SK-N-SH (cell line): ENCODE results near the gene DDIT4. TPM values are rescaled to one million over a fixed set of nuclear protein-coding genes. Genes with fewer than 3 reads are reported as not detected.
A peak's percentile ranks its signal among the peaks of the same experiment; 100 is the strongest.

Experiments used
- EZH2phosphoT487 ChIP-seq: fragments of 200-600 bp; sonication (generic); IDR thresholded peaks from 2 replicates; pipeline ENCODE4 v1.6.1; 2017; ENCODE audit warnings: low read depth, mixed run types, mild to moderate bottlenecking, antibody characterized with exemption, moderate library complexity, borderline replicate concordance
- GATA2 ChIP-seq: sonication (generic); formaldehyde crosslinking; IDR thresholded peaks from 2 replicates; pipeline ENCODE4 v1.5.0; 2020; ENCODE audit warnings: mild to moderate bottlenecking, missing genetic modification reagents
- JUND ChIP-seq: IDR thresholded peaks from 2 replicates; pipeline ENCODE4 v1.4.0; 2012
- NRF1 ChIP-seq: IDR thresholded peaks from 2 replicates; pipeline ENCODE4 v1.6.1; 2012; ENCODE audit warnings: low read depth, mild to moderate bottlenecking, low read length
- POLR2AphosphoS5 ChIP-seq: IDR thresholded peaks from 2 replicates; pipeline ENCODE4 v1.6.1; 2012; ENCODE audit warnings: low read depth, low read length
- RAD21 ChIP-seq: IDR thresholded peaks from 2 replicates; pipeline ENCODE4 v1.6.1; 2012; ENCODE audit warnings: mild to moderate bottlenecking, low read length
- RCOR1 ChIP-seq: fragments of 150-350 bp; IDR thresholded peaks from 2 replicates; pipeline ENCODE4 v1.6.1; 2017; ENCODE audit warnings: antibody characterized with exemption, low read length
- RFX5 ChIP-seq: IDR thresholded peaks from 2 replicates; pipeline ENCODE4 v1.6.1; 2012; ENCODE audit warnings: mild to moderate bottlenecking, improper control_type of control experiment, low read length
- SIN3A ChIP-seq: IDR thresholded peaks from 2 replicates; pipeline ENCODE4 v1.6.1; 2012; ENCODE audit warnings: low read depth, mild to moderate bottlenecking, low read length, moderate library complexity, borderline replicate concordance
- SMC3 ChIP-seq: IDR thresholded peaks from 2 replicates; pipeline ENCODE4 v1.6.1; 2012; ENCODE audit warnings: low read depth, low read length, improper control_type of control experiment
- TAF1 ChIP-seq: IDR thresholded peaks from 2 replicates; pipeline ENCODE4 v1.6.1; 2012; ENCODE audit warnings: low read depth, mild to moderate bottlenecking, low read length, moderate library complexity, borderline replicate concordance
- TEAD4 ChIP-seq: IDR thresholded peaks from 2 replicates; pipeline ENCODE4 v1.4.0; 2012; ENCODE audit warnings: mild to moderate bottlenecking, borderline replicate concordance; ENCODE audit not compliant: insufficient read depth
- USF1 ChIP-seq: IDR thresholded peaks from 2 replicates; pipeline ENCODE4 v1.4.0; 2012; ENCODE audit warnings: low read depth, borderline replicate concordance
- YY1 ChIP-seq: IDR thresholded peaks from 2 replicates; pipeline ENCODE4 v1.4.0; 2012; ENCODE audit warnings: low read depth, mild to moderate bottlenecking
- ZBTB33 ChIP-seq: IDR thresholded peaks from 2 replicates; pipeline ENCODE4 v1.4.0; 2012; ENCODE audit warnings: low read depth, borderline replicate concordance
- polyA plus RNA-seq, 3 experiments: library from polyadenylated mRNA; depleted of rRNA; stranded (reverse); fragments of >200 nt; gene quantifications; 2 replicates each; pipeline ENCODE4 v1.2.3, GENCODE V29; 2012
- TF ChIP-seq, protein P1 (sequence below): IDR thresholded peaks from 2 replicates; pipeline ENCODE4 v1.6.1; 2012; ENCODE audit warnings: mild to moderate bottlenecking, low read depth, low read length, moderate library complexity
- TF ChIP-seq, protein P2 (sequence below): fragments of 150-350 bp; IDR thresholded peaks from 2 replicates; pipeline ENCODE4 v1.6.1; 2016; ENCODE audit warnings: mild to moderate bottlenecking, low read depth, low read length

Gene DDIT4
- polyA plus RNA-seq, 1 of the 3 experiments (the other 2 are of a cell fraction), result 24.9 TPM

DNA sequence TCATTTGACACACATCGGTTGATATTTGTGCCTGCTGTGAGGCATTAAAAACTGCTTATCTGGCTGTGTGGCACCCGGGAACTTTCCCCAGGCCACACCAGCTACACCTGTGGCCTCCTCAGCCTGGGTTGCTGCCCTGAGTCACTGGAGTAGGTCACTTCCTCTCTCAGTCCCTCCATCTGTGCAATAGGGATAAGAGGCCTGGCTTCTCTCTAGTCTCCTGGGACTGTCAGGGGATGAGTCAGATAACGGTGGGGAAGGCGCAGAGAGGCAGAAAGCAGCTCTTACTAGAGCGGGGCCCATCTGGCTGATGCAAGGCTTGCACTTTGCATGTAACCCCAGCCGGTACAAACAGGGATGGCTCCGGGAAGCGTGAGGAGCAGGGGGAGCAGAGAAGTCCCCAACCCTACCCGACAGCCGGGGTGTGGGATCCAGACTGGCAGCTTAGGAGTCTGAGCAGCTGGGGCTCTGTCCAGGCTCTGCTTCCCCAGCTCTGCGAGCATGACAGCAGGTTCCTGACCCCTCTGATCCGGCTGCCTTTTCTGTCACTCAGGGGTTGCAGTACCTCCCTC, 47.0 kb downstream of the DDIT4 start (continued):
- TF ChIP-seq, protein P1, sequence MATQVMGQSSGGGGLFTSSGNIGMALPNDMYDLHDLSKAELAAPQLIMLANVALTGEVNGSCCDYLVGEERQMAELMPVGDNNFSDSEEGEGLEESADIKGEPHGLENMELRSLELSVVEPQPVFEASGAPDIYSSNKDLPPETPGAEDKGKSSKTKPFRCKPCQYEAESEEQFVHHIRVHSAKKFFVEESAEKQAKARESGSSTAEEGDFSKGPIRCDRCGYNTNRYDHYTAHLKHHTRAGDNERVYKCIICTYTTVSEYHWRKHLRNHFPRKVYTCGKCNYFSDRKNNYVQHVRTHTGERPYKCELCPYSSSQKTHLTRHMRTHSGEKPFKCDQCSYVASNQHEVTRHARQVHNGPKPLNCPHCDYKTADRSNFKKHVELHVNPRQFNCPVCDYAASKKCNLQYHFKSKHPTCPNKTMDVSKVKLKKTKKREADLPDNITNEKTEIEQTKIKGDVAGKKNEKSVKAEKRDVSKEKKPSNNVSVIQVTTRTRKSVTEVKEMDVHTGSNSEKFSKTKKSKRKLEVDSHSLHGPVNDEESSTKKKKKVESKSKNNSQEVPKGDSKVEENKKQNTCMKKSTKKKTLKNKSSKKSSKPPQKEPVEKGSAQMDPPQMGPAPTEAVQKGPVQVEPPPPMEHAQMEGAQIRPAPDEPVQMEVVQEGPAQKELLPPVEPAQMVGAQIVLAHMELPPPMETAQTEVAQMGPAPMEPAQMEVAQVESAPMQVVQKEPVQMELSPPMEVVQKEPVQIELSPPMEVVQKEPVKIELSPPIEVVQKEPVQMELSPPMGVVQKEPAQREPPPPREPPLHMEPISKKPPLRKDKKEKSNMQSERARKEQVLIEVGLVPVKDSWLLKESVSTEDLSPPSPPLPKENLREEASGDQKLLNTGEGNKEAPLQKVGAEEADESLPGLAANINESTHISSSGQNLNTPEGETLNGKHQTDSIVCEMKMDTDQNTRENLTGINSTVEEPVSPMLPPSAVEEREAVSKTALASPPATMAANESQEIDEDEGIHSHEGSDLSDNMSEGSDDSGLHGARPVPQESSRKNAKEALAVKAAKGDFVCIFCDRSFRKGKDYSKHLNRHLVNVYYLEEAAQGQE, result no peak
- TF ChIP-seq TAF1 (peak; percentile 51; the same call in 1 of the 2 replicates), SMC3 (no peak), USF1 (no peak), YY1 (peak; percentile 32; the same call in 1 of the 2 replicates), ZBTB33 (no peak; the same call in 1 of the 2 replicates), RCOR1 (peak; percentile 84), POLR2AphosphoS5 (peak; percentile 91; the same call in 1 of the 2 replicates), JUND (peak; percentile 95; the same call in 1 of the 2 replicates), EZH2phosphoT487 (no peak), RAD21 (peak; percentile 31), RFX5 (no peak; the same call in 1 of the 2 replicates), NRF1 (no peak), SIN3A (peak; percentile 25; the same call in 1 of the 2 replicates), GATA2 (peak; percentile 89), TEAD4 (0 out of 2 replicates have a peak, but pooled peaks have one; percentile 34)
- TF ChIP-seq, protein P2, sequence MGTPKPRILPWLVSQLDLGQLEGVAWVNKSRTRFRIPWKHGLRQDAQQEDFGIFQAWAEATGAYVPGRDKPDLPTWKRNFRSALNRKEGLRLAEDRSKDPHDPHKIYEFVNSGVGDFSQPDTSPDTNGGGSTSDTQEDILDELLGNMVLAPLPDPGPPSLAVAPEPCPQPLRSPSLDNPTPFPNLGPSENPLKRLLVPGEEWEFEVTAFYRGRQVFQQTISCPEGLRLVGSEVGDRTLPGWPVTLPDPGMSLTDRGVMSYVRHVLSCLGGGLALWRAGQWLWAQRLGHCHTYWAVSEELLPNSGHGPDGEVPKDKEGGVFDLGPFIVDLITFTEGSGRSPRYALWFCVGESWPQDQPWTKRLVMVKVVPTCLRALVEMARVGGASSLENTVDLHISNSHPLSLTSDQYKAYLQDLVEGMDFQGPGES, result no peak
